Astrocyte (in vitro differentiated cells and primary cell): Measurements from ENCODE around the gene SEC24D. TPM values are rescaled to one million over a fixed set of nuclear protein-coding genes. Genes with fewer than 3 reads are reported as not detected.
A peak's percentile ranks its signal among the peaks of the same experiment; 100 is the strongest.
"Not testable (repeated sequence)": the region's sequence is repeated elsewhere in the genome, so short reads cannot be mapped to it uniquely, and the experiment has no call there.

Experiments used
- DNase-seq: peaks from one replicate; pipeline ENCODE4 v3.0.0-alpha.2; 2010; ENCODE audit warnings: low read depth
- FAIRE-seq: peaks from 2 replicates; lab custom pipeline; 2011; peaks lifted over from hg19 to GRCh38; lab: Jason Lieb, UNC
- H2AFZ ChIP-seq: 2 replicates; pipeline ENCODE4 v1.6.0; 2012; ENCODE audit warnings: low read depth, low read length, inconsistent platforms
- H3K27ac ChIP-seq: 2 replicates; pipeline ENCODE4 v1.5.1; 2011; ENCODE audit warnings: low read depth, low read length, inconsistent platforms
- H3K27me3 ChIP-seq: 2 replicates; pipeline ENCODE4 v1.6.0; 2011; ENCODE audit warnings: low read length, inconsistent platforms; ENCODE audit not compliant: insufficient read depth
- H3K36me3 ChIP-seq: 2 replicates; pipeline ENCODE4 v1.5.1; 2011; ENCODE audit warnings: low read length, inconsistent platforms; ENCODE audit not compliant: insufficient read depth
- H3K4me1 ChIP-seq: 2 replicates; pipeline ENCODE4 v1.5.1; 2011; ENCODE audit warnings: low read length, inconsistent platforms; ENCODE audit not compliant: insufficient read depth
- H3K4me2 ChIP-seq: 2 replicates; pipeline ENCODE4 v1.6.0; 2012; ENCODE audit warnings: low read length, inconsistent platforms
- H3K4me3 ChIP-seq: 2 replicates; pipeline ENCODE4 v1.5.1; 2011; ENCODE audit warnings: low read depth, mild to moderate bottlenecking, low read length, inconsistent platforms; ENCODE audit not compliant: insufficient read depth
- H3K79me2 ChIP-seq: 2 replicates; pipeline ENCODE4 v1.6.0; 2012; ENCODE audit warnings: mild to moderate bottlenecking, low read length, inconsistent platforms; ENCODE audit not compliant: insufficient read depth
- H3K9ac ChIP-seq: 2 replicates; pipeline ENCODE4 v1.6.0; 2012; ENCODE audit warnings: mild to moderate bottlenecking, low read length, inconsistent platforms
- H3K9me3 ChIP-seq: 2 replicates; pipeline ENCODE4 v1.5.1; 2012; ENCODE audit warnings: low read depth, mild to moderate bottlenecking, low read length, inconsistent platforms; ENCODE audit not compliant: insufficient read depth
- H4K20me1 ChIP-seq: 2 replicates; pipeline ENCODE4 v1.6.0; 2012; ENCODE audit warnings: low read length, inconsistent platforms; ENCODE audit not compliant: insufficient read depth
- H3K27ac Mint-ChIP-seq: one replicate; pipeline ENCODE4 v1.8.0; 2021; ENCODE audit warnings: mild to moderate bottlenecking, mixed read lengths; ENCODE audit not compliant: unreplicated experiment
- H3K27me3 Mint-ChIP-seq: one replicate; pipeline ENCODE4 v1.8.0; 2021; ENCODE audit warnings: low read depth, mixed read lengths; ENCODE audit not compliant: unreplicated experiment
- H3K36me3 Mint-ChIP-seq: one replicate; pipeline ENCODE4 v1.8.0; 2021; ENCODE audit warnings: low read depth, mixed read lengths; ENCODE audit not compliant: unreplicated experiment
- H3K4me1 Mint-ChIP-seq: one replicate; pipeline ENCODE4 v1.8.0; 2021; ENCODE audit warnings: low read depth, mixed read lengths; ENCODE audit not compliant: unreplicated experiment
- H3K4me3 Mint-ChIP-seq: one replicate; pipeline ENCODE4 v1.8.0; 2021; ENCODE audit warnings: mild to moderate bottlenecking, moderate library complexity, mixed read lengths; ENCODE audit not compliant: unreplicated experiment
- H3K9me3 Mint-ChIP-seq: one replicate; pipeline ENCODE4 v1.8.0; 2021; ENCODE audit warnings: mild to moderate bottlenecking, mixed read lengths; ENCODE audit not compliant: unreplicated experiment
- EZH2 ChIP-seq: IDR thresholded peaks from 2 replicates; pipeline ENCODE4 v1.6.1; 2012; ENCODE audit warnings: mild to moderate bottlenecking, low read length, inconsistent platforms; ENCODE audit not compliant: insufficient read depth
- total RNA-seq: library from RNA; stranded (reverse); gene quantifications from 2 replicates; pipeline ENCODE4 v1.2.1, GENCODE V29; 2021
- TF ChIP-seq, protein P1 (sequence below): IDR thresholded peaks from 2 replicates; pipeline ENCODE4 v1.5.1; 2011; ENCODE audit warnings: low read depth, mild to moderate bottlenecking, inconsistent platforms, low read length, moderate library complexity; ENCODE audit not compliant: insufficient read depth

The SEC24D gene
- total RNA-seq, 1 donor from 2014 or later, result 187 TPM

DNA sequence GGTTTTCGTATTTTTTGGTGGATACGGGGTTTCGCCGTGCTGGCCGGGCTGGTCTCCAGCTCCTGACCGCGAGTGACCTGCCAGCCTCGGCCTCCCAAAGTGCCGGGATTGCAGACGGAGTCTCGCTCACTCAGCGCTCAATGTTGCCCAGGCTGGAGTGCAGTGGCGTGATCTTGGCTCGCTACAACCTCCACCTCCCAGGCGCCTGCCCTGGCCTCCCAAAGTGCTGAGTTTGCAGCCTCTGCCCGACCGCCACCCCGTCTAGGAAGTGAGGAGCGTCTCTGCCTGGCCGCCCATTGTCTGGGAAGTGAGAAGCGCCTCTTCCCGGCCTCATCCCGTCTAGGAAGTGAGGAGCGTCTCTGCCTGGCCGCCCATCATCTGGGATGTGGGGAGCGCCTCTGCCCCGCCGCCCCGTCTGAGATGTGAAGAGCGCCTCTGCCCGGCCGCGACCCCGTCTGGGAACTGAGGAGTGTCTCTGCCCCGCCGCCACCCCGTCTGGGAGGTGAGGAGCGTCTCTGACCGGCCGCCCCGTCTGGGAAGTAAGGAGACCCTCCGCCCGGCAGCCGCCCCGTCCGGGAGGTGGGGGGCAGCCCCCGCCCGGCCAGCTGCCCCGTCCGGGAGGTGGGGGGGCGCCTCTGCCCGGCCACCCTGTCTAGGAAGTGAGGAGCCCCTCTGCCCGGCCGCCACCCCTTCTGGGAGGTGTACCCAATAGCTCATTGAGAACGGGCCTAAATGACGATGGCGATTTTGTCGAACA is 44.1 kb downstream of the SEC24D start:
- not testable (repeated sequence) for H3K27ac ChIP-seq, H3K27ac Mint-ChIP-seq, H3K9ac ChIP-seq, H3K4me3 ChIP-seq, DNase-seq, H3K27me3 Mint-ChIP-seq, H3K4me1 Mint-ChIP-seq, H3K4me1 ChIP-seq, H3K9me3 ChIP-seq, H3K4me3 Mint-ChIP-seq, H3K27me3 ChIP-seq, H3K4me2 ChIP-seq, FAIRE-seq, H3K9me3 Mint-ChIP-seq, H2AFZ ChIP-seq
- peaks cover 19% of the 10 kb centered on the region for H3K36me3 Mint-ChIP-seq
- Histone ChIP-seq H3K79me2 (peaks cover 75% of the 10 kb centered on the region), H4K20me1 (peaks cover 70% of the 10 kb centered on the region), H3K36me3 (peaks cover 69% of the 10 kb centered on the region)

DNA sequence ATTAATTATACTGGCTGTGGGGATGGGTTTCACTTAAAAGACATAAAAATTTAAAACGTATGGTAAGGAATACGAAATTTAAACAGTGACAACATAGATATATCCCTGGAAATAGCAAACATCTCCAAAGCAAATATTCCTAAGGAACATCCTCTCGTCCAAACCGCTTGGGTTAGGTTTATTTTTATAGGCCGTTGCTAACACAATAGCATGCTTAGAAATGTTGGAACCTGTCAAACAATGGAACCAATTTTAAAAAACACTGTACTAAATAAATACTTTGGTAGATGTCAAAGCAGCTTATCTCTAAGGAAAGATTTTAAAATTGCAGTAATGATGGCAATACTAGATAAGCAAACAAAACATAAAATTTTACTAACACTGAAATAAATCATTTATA is 45.4 kb downstream of the SEC24D start:
- no peaks in the 10 kb centered on the region for H3K9me3 ChIP-seq
- H3K36me3 ChIP-seq, result peaks cover 68% of the 10 kb centered on the region
- DNase-seq, result no peak
- Mint-ChIP-seq H3K4me3 (no peak overlapping the region), H3K27ac (no peak overlapping the region), H3K27me3 (no peaks in the 10 kb centered on the region), H3K9me3 (no peaks in the 10 kb centered on the region), H3K4me1 (peaks cover 5% of the 10 kb centered on the region), H3K36me3 (peaks cover 16% of the 10 kb centered on the region)
- peaks cover 76% of the 10 kb centered on the region for H3K79me2 ChIP-seq
- TF ChIP-seq, protein P1, sequence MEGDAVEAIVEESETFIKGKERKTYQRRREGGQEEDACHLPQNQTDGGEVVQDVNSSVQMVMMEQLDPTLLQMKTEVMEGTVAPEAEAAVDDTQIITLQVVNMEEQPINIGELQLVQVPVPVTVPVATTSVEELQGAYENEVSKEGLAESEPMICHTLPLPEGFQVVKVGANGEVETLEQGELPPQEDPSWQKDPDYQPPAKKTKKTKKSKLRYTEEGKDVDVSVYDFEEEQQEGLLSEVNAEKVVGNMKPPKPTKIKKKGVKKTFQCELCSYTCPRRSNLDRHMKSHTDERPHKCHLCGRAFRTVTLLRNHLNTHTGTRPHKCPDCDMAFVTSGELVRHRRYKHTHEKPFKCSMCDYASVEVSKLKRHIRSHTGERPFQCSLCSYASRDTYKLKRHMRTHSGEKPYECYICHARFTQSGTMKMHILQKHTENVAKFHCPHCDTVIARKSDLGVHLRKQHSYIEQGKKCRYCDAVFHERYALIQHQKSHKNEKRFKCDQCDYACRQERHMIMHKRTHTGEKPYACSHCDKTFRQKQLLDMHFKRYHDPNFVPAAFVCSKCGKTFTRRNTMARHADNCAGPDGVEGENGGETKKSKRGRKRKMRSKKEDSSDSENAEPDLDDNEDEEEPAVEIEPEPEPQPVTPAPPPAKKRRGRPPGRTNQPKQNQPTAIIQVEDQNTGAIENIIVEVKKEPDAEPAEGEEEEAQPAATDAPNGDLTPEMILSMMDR, result no peak
- no peak for TF ChIP-seq EZH2
- H4K20me1 ChIP-seq, result peaks cover 68% of the 10 kb centered on the region
- H3K4me1 ChIP-seq, result no peaks in the 10 kb centered on the region
- H3K4me3 ChIP-seq, result no peak overlapping the region
- no peak overlapping the region for H3K27ac ChIP-seq
- peak; percentile 5 for FAIRE-seq
- no peaks in the 10 kb centered on the region for H3K27me3 ChIP-seq
- H2AFZ ChIP-seq, result no peak overlapping the region
- no peak overlapping the region for H3K4me2 ChIP-seq
- no peak overlapping the region for H3K9ac ChIP-seq

DNA sequence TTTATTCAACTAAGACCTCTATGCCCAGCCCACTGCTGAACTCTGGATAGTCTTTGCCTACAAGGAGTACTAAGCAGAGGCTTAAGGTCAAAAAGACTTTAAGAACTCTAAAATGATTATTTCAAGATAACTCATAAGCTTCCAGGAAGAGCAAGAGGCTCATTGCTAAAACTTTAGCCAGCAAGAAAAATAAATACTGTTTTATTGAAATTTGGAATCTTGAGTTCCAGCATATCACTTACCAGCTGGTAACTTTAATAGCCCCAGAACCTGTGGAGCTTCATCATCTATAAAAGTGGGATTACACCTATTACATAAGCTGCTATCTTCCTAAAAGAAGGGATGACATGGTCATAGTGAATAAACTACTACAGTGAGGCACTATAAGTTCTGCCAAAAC is 47.0 kb downstream of the SEC24D start:
- Mint-ChIP-seq H3K27me3 (no peaks in the 10 kb centered on the region), H3K4me1 (peaks cover 9% of the 10 kb centered on the region), H3K4me3 (no peak overlapping the region), H3K36me3 (peaks cover 14% of the 10 kb centered on the region), H3K9me3 (no peaks in the 10 kb centered on the region), H3K27ac (no peak overlapping the region)
- no peak overlapping the region for H3K9ac ChIP-seq
- H3K4me2 ChIP-seq, result no peak overlapping the region
- no peaks in the 10 kb centered on the region for H3K4me1 ChIP-seq
- no peak for TF ChIP-seq EZH2
- TF ChIP-seq, protein P1, result no peak
- no peak overlapping the region for H3K4me3 ChIP-seq
- peaks cover 74% of the 10 kb centered on the region for H3K79me2 ChIP-seq
- H3K9me3 ChIP-seq, result no peaks in the 10 kb centered on the region
- DNase-seq, result no peak
- no peak for FAIRE-seq
- peaks cover 64% of the 10 kb centered on the region for H4K20me1 ChIP-seq
- H2AFZ ChIP-seq, result no peak overlapping the region
- no peaks in the 10 kb centered on the region for H3K27me3 ChIP-seq
- peaks cover 60% of the 10 kb centered on the region for H3K36me3 ChIP-seq
- no peak overlapping the region for H3K27ac ChIP-seq
